GM12873 (cell line): ENCODE measurements around the gene MBNL1.

ENCODE experiments used
- CTCF ChIP-seq: IDR thresholded peaks from 2 replicates; pipeline ENCODE4 v1.5.1; 2012; ENCODE audit warnings: low read depth, mild to moderate bottlenecking, moderate library complexity, low read length, control low read depth; ENCODE audit not compliant: insufficient read depth; ENCODE audit errors: missing control alignments

The MBNL1 gene

GRCh38 chr3:152346058-152346457 lies 77.3 kb downstream of the MBNL1 start:
- TF ChIP-seq CTCF = no peak

GRCh38 chr3:152346740-152347139 lies 78.0 kb downstream of the MBNL1 start:
- TF ChIP-seq CTCF = no peak

GRCh38 chr3:152348436-152349177 lies 79.9 kb downstream of the MBNL1 start:
- no peak for TF ChIP-seq CTCF

GRCh38 chr3:152349392-152349791 lies 80.7 kb downstream of the MBNL1 start:
- TF ChIP-seq CTCF = no peak

GRCh38 chr3:152350139-152350538 lies 81.4 kb downstream of the MBNL1 start:
- no peak for TF ChIP-seq CTCF

- no peak for TF ChIP-seq CTCF
Observed at GRCh38 chr3:152350776-152351175, 82.0 kb downstream of the MBNL1 start.

- TF ChIP-seq CTCF = no peak
Observed at GRCh38 chr3:152352554-152352953, 83.8 kb downstream of the MBNL1 start.
